GM21576 (cell line): ENCODE results near the gene MEIKIN.

Experiments used
- ATAC-seq: cut with Tn5 transposase; IDR thresholded peaks from one replicate; pipeline ENCODE4 v1.9.1; 2021; ENCODE audit warnings: mild to moderate bottlenecking, moderate library complexity; ENCODE audit not compliant: unreplicated experiment

MEIKIN gene

GRCh38 chr5:131776450-131776849, 169.0 kb downstream of the MEIKIN start:
- no peak for ATAC-seq

GRCh38 chr5:131774652-131775367, 170.7 kb downstream of the MEIKIN start:
- no peak for ATAC-seq

GRCh38 chr5:131773805-131774204, 171.7 kb downstream of the MEIKIN start:
- no peak for ATAC-seq

- ATAC-seq: no peak
Measured at GRCh38 chr5:131771692-131772091, 173.8 kb downstream of the MEIKIN start.

GRCh38 chr5:131769961-131770360, 175.5 kb downstream of the MEIKIN start:
- ATAC-seq: no peak

GRCh38 chr5:131769336-131769735, 176.1 kb downstream of the MEIKIN start:
- no peak for ATAC-seq

- no peak for ATAC-seq
Measured at GRCh38 chr5:131767891-131768290, 177.6 kb downstream of the MEIKIN start.

- ATAC-seq: no peak
Measured at GRCh38 chr5:131766689-131767088, 178.8 kb downstream of the MEIKIN start.

GRCh38 chr5:131765261-131765660, 180.2 kb downstream of the MEIKIN start:
- no peak for ATAC-seq

GRCh38 chr5:131763968-131764367, 181.5 kb downstream of the MEIKIN start:
- ATAC-seq: no peak

- ATAC-seq: no peak
Measured at GRCh38 chr5:131760793-131761192, 184.7 kb downstream of the MEIKIN start.

GRCh38 chr5:131759704-131760103, 185.8 kb downstream of the MEIKIN start:
- ATAC-seq: no peak

- peak; percentile 38 for ATAC-seq
Measured at GRCh38 chr5:131758520-131758900, 187.0 kb downstream of the MEIKIN start.

- ATAC-seq: peak; percentile 63
Measured at GRCh38 chr5:131757830-131758519, 187.5 kb downstream of the MEIKIN start.
